ENCODE measurements around the gene RNASET2.

RNASET2 gene

GRCh38 chr6:166910601-166911000, 45.7 kb downstream of the RNASET2 start:
- DNase-seq (ENCODE audit: low spot score): no peak
- Histone ChIP-seq H4K8ac (ENCODE audit: low read depth, low read length) (no peak overlapping the region), H3K79me1 (ENCODE audit: low read depth, low read length) (no peaks in the 10 kb centered on the region), H3K27ac (replicated peaks; ENCODE audit: low read length) (no peak overlapping the region), H2AFZ (ENCODE audit: low read length) (no peak overlapping the region), H2BK5ac (ENCODE audit: low read length) (no peak overlapping the region), H3K9me3 (replicated peaks in 1 of 2; ENCODE audit: control insufficient read depth in 2 of 2, insufficient read depth in 1 of 2, low read depth in 1 of 2, low read length in 2 of 2) (peaks cover 0 to 2% of the 10 kb centered on the region in 2 donors), H3K4me3 (ENCODE audit: low read length in 2 of 2) (no peak overlapping the region), H2AK5ac (ENCODE audit: low read depth, low read length) (no peak overlapping the region), H3K4ac (ENCODE audit: low read length) (no peak overlapping the region), H2BK15ac (ENCODE audit: low read length) (no peak overlapping the region), H2BK120ac (ENCODE audit: low read depth, low read length) (no peak overlapping the region), H3K4me2 (ENCODE audit: insufficient read depth, low read length, poor library complexity, severe bottlenecking) (no peak overlapping the region), H4K91ac (ENCODE audit: low read depth, low read length, poor library complexity) (no peak overlapping the region), H3K36me3 (replicated peaks in 1 of 2; ENCODE audit: control insufficient read depth in 2 of 2, insufficient read depth in 2 of 2, low read length in 2 of 2) (no peaks in the 10 kb centered on the region), H3K27me3 (ENCODE audit: control insufficient read depth in 3 of 3, insufficient read depth in 3 of 3, low read depth in 1 of 3, low read length in 3 of 3) (no peaks in the 10 kb centered on the region), H3K9ac (ENCODE audit: low read depth, low read length, poor library complexity) (no peak overlapping the region), H3K4me1 (ENCODE audit: control insufficient read depth in 2 of 2, insufficient read depth in 1 of 2, low read depth in 1 of 2, low read length in 2 of 2) (peaks cover 2 to 9% of the 10 kb centered on the region in 2 donors), H3K23ac (ENCODE audit: low read depth, low read length, poor library complexity) (no peak overlapping the region), H3K14ac (ENCODE audit: low read length) (no peak overlapping the region), H2BK12ac (ENCODE audit: low read length) (no peak overlapping the region), H3K18ac (ENCODE audit: low read length) (no peak overlapping the region)
- no CpG with 5 or more reads among the region's 7 CpGs for WGBS, 2 donors (ENCODE audit: extremely low coverage in 2 of 2, insufficient read length in 2 of 2, insufficient replicate concordance in 1 of 2)

GRCh38 chr6:166908811-166909210, 47.5 kb downstream of the RNASET2 start:
- WGBS, 2 donors (ENCODE audit: extremely low coverage in 2 of 2, insufficient read length in 2 of 2, insufficient replicate concordance in 1 of 2): no CpG with 5 or more reads among the region's 2 CpGs
- no peak overlapping the region for H3K4ac ChIP-seq (ENCODE audit: low read length)
- H3K9ac ChIP-seq (ENCODE audit: low read depth, low read length, poor library complexity): no peak overlapping the region
- no peak overlapping the region for H3K18ac ChIP-seq (ENCODE audit: low read length)
- H3K23ac ChIP-seq (ENCODE audit: low read depth, low read length, poor library complexity): no peak overlapping the region
- H3K9me3 ChIP-seq (replicated peaks in 1 of 2; ENCODE audit: control insufficient read depth in 2 of 2, insufficient read depth in 1 of 2, low read depth in 1 of 2, low read length in 2 of 2): peaks cover 0 to 2% of the 10 kb centered on the region in 2 donors
- no peak overlapping the region for H2AFZ ChIP-seq (ENCODE audit: low read length)
- no peak overlapping the region for H3K4me2 ChIP-seq (ENCODE audit: insufficient read depth, low read length, poor library complexity, severe bottlenecking)
- no peak overlapping the region for H4K91ac ChIP-seq (ENCODE audit: low read depth, low read length, poor library complexity)
- H2BK12ac ChIP-seq (ENCODE audit: low read length): no peak overlapping the region
- H4K8ac ChIP-seq (ENCODE audit: low read depth, low read length): no peak overlapping the region
- H3K36me3 ChIP-seq (replicated peaks in 1 of 2; ENCODE audit: control insufficient read depth in 2 of 2, insufficient read depth in 2 of 2, low read length in 2 of 2): no peaks in the 10 kb centered on the region
- no peak overlapping the region for H3K27ac ChIP-seq (replicated peaks; ENCODE audit: low read length)
- no peak overlapping the region for H2BK15ac ChIP-seq (ENCODE audit: low read length)
- H3K4me1 ChIP-seq (ENCODE audit: control insufficient read depth in 2 of 2, insufficient read depth in 1 of 2, low read depth in 1 of 2, low read length in 2 of 2): peaks cover 10 to 20% of the 10 kb centered on the region in 2 donors
- H2BK120ac ChIP-seq (ENCODE audit: low read depth, low read length): no peak overlapping the region
- H3K27me3 ChIP-seq (ENCODE audit: control insufficient read depth in 3 of 3, insufficient read depth in 3 of 3, low read depth in 1 of 3, low read length in 3 of 3): no peaks in the 10 kb centered on the region
- H3K14ac ChIP-seq (ENCODE audit: low read length): no peak overlapping the region
- DNase-seq (ENCODE audit: low spot score): no peak
- no peaks in the 10 kb centered on the region for H3K79me1 ChIP-seq (ENCODE audit: low read depth, low read length)
- H3K4me3 ChIP-seq (ENCODE audit: low read length in 2 of 2): no peak overlapping the region
- H2AK5ac ChIP-seq (ENCODE audit: low read depth, low read length): no peak overlapping the region
- H2BK5ac ChIP-seq (ENCODE audit: low read length): no peak overlapping the region

- H3K36me3 ChIP-seq (replicated peaks in 1 of 2; ENCODE audit: control insufficient read depth in 2 of 2, insufficient read depth in 2 of 2, low read length in 2 of 2): no peaks in the 10 kb centered on the region
- H3K27ac ChIP-seq (replicated peaks; ENCODE audit: low read length): no peak overlapping the region
- no peaks in the 10 kb centered on the region for H3K27me3 ChIP-seq (ENCODE audit: control insufficient read depth in 3 of 3, insufficient read depth in 3 of 3, low read depth in 1 of 3, low read length in 3 of 3)
- H3K14ac ChIP-seq (ENCODE audit: low read length): peak overlapping the region; percentile 21
- H2BK5ac ChIP-seq (ENCODE audit: low read length): no peak overlapping the region
- no peak overlapping the region for H3K4me3 ChIP-seq (ENCODE audit: low read length in 2 of 2)
- H3K23ac ChIP-seq (ENCODE audit: low read depth, low read length, poor library complexity): no peak overlapping the region
- no peak overlapping the region for H3K4ac ChIP-seq (ENCODE audit: low read length)
- H3K4me1 ChIP-seq (ENCODE audit: control insufficient read depth in 2 of 2, insufficient read depth in 1 of 2, low read depth in 1 of 2, low read length in 2 of 2): peaks cover 14 to 24% of the 10 kb centered on the region in 2 donors
- no peak overlapping the region for H2BK12ac ChIP-seq (ENCODE audit: low read length)
- no peak overlapping the region for H2AFZ ChIP-seq (ENCODE audit: low read length)
- no peak overlapping the region for H2BK15ac ChIP-seq (ENCODE audit: low read length)
- H2AK5ac ChIP-seq (ENCODE audit: low read depth, low read length): no peak overlapping the region
- no peak overlapping the region for H3K4me2 ChIP-seq (ENCODE audit: insufficient read depth, low read length, poor library complexity, severe bottlenecking)
- no peaks in the 10 kb centered on the region for H3K79me1 ChIP-seq (ENCODE audit: low read depth, low read length)
- no peak overlapping the region for H4K8ac ChIP-seq (ENCODE audit: low read depth, low read length)
- no peak overlapping the region for H3K9ac ChIP-seq (ENCODE audit: low read depth, low read length, poor library complexity)
- no CpG with 5 or more reads among the region's 20 CpGs for WGBS, 2 donors (ENCODE audit: extremely low coverage in 2 of 2, insufficient read length in 2 of 2, insufficient replicate concordance in 1 of 2)
- no peak overlapping the region for H3K18ac ChIP-seq (ENCODE audit: low read length)
- no peak overlapping the region for H4K91ac ChIP-seq (ENCODE audit: low read depth, low read length, poor library complexity)
- no peak overlapping the region for H2BK120ac ChIP-seq (ENCODE audit: low read depth, low read length)
- peaks cover 0 to 2% of the 10 kb centered on the region in 2 donors for H3K9me3 ChIP-seq (replicated peaks in 1 of 2; ENCODE audit: control insufficient read depth in 2 of 2, insufficient read depth in 1 of 2, low read depth in 1 of 2, low read length in 2 of 2)
- DNase-seq (ENCODE audit: low spot score): no peak
These were observed 48.2 kb downstream of the RNASET2 start for GRCh38 chr6:166907871-166908806.

- no peak for DNase-seq (ENCODE audit: low spot score)
- Histone ChIP-seq H2BK5ac (ENCODE audit: low read length) (no peak overlapping the region), H3K14ac (ENCODE audit: low read length) (no peak overlapping the region), H3K79me1 (ENCODE audit: low read depth, low read length) (no peaks in the 10 kb centered on the region), H3K4ac (ENCODE audit: low read length) (no peak overlapping the region), H3K23ac (ENCODE audit: low read depth, low read length, poor library complexity) (no peak overlapping the region), H3K18ac (ENCODE audit: low read length) (no peak overlapping the region), H3K36me3 (replicated peaks in 1 of 2; ENCODE audit: control insufficient read depth in 2 of 2, insufficient read depth in 2 of 2, low read length in 2 of 2) (no peaks in the 10 kb centered on the region), H3K27me3 (ENCODE audit: control insufficient read depth in 3 of 3, insufficient read depth in 3 of 3, low read depth in 1 of 3, low read length in 3 of 3) (no peaks in the 10 kb centered on the region), H3K27ac (replicated peaks; ENCODE audit: low read length) (no peak overlapping the region), H4K8ac (ENCODE audit: low read depth, low read length) (no peak overlapping the region), H2BK15ac (ENCODE audit: low read length) (no peak overlapping the region), H3K9me3 (replicated peaks in 1 of 2; ENCODE audit: control insufficient read depth in 2 of 2, insufficient read depth in 1 of 2, low read depth in 1 of 2, low read length in 2 of 2) (peaks cover 0 to 2% of the 10 kb centered on the region in 2 donors), H3K4me3 (ENCODE audit: low read length in 2 of 2) (no peak overlapping the region), H2BK120ac (ENCODE audit: low read depth, low read length) (no peak overlapping the region), H2AFZ (ENCODE audit: low read length) (no peak overlapping the region), H3K4me2 (ENCODE audit: insufficient read depth, low read length, poor library complexity, severe bottlenecking) (no peak overlapping the region), H3K4me1 (ENCODE audit: control insufficient read depth in 2 of 2, insufficient read depth in 1 of 2, low read depth in 1 of 2, low read length in 2 of 2) (peaks cover 14 to 24% of the 10 kb centered on the region in 2 donors), H3K9ac (ENCODE audit: low read depth, low read length, poor library complexity) (no peak overlapping the region), H4K91ac (ENCODE audit: low read depth, low read length, poor library complexity) (no peak overlapping the region), H2AK5ac (ENCODE audit: low read depth, low read length) (no peak overlapping the region), H2BK12ac (ENCODE audit: low read length) (no peak overlapping the region)
- no CpG with 5 or more reads among the region's 8 CpGs for WGBS, 2 donors (ENCODE audit: extremely low coverage in 2 of 2, insufficient read length in 2 of 2, insufficient replicate concordance in 1 of 2)
These were observed 48.9 kb downstream of the RNASET2 start for GRCh38 chr6:166907373-166907841.
